Measurements from ENCODE around the gene CATSPERE. TPM values are rescaled to one million over a fixed set of nuclear protein-coding genes. Genes with fewer than 3 reads are reported as not detected.

CATSPERE gene
- total and polyA plus RNA-seq, 10 of the 15 experiments (the other 5 are each of a cell fraction or from before 2014, with no cell fraction given): 0.04 to 0.24 (median 0.17) TPM; not detected in 3

DNA sequence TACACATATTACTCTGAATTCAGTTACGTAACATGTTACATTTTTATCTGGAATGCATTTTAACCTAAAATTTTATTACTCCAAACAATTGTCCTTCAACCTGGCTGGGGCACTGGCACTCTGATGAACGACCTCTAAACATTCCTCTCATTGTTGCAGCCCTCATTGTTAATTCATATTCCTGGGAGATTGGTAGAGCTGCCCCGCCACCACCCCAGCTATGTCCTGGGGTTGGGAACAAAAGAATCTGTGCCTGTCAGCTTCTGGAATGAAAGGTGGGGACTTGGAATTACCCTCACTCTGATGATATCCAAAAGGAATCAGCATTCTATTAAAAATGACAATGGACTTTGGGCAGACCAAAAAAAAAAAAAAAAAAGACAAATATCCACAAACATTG lies 153.8 kb downstream of the CATSPERE start:
- ATAC-seq (no peak), DNase-seq (ENCODE audit: low read depth, low spot score) (no peak), FAIRE-seq (no peak)
- no peaks in the 10 kb centered on the region for H3K4me1 ChIP-seq (ENCODE audit: control insufficient read depth, insufficient read depth, low read length)
- no peak overlapping the region for H3K27ac ChIP-seq (ENCODE audit: control insufficient read depth, insufficient read depth)
- no peak overlapping the region for H3K9ac ChIP-seq (ENCODE audit: control insufficient read depth, insufficient read depth, low read length)
- peaks cover 3% of the 10 kb centered on the region; the same call in 1 of the 2 replicates for H4K20me1 ChIP-seq (ENCODE audit: control insufficient read depth, insufficient read depth)
- H3K4me2 ChIP-seq (ENCODE audit: control insufficient read depth, insufficient read depth): no peak overlapping the region
- POLR2A ChIA-PET: interaction anchor here (0.5 kb wide), 1 partner anchor 12 kb away, joined by 3 read pairs; no protein-coding TSS in a partner anchor
- BruUV-seq (replicated peaks): no TSS peak
- RAD21 ChIA-PET (ENCODE audit: unreplicated experiment): interaction anchor here (0.6 kb wide), 1 partner anchor 12 kb away, joined by 4 read pairs; no protein-coding TSS in a partner anchor
- TF ChIP-seq ASH2L (IDR thresholded peaks at IDR 0.05; ENCODE audit: borderline replicate concordance, low read depth): no peak
- SMC1A ChIA-PET (ENCODE audit: uncharacterized antibody, unreplicated experiment): no interaction called here
- H3K79me2 ChIP-seq (ENCODE audit: control insufficient read depth, insufficient read depth, low read length): no peaks in the 10 kb centered on the region
- CTCF ChIA-PET: interaction anchor here (1.0 to 2.1 kb wide), 2 partner anchors 182 to 187 kb away, joined by 3 to 7 read pairs; no protein-coding TSS in a partner anchor
- no peak overlapping the region for H2AFZ ChIP-seq (ENCODE audit: control insufficient read depth, low read depth, low read length)
- in situ Hi-C loops (cut with MboI) (no loop called here), intact Hi-C loops (cut with micrococcal nuclease; ENCODE audit: unreplicated experiment) (no loop called here)
- H3K9me3 ChIP-seq (replicated peaks; ENCODE audit: control insufficient read depth, insufficient read depth, low read length): no peaks in the 10 kb centered on the region
- no peaks in the 10 kb centered on the region for H3K36me3 ChIP-seq (ENCODE audit: control insufficient read depth in 2 of 2, insufficient read depth in 2 of 2, low read length in 1 of 2)
- no peak overlapping the region for H3K4me3 ChIP-seq
- 14% methylated on average over 3 of the region's 3 CpGs for WGBS (ENCODE audit: insufficient coverage, insufficient replicate concordance, low lambda C conversion rate, missing lambda C conversion rate)
- peaks cover 0 to 3% of the 10 kb centered on the region in 2 experiments; a peak in 2 of 4 replicates for H3K27me3 ChIP-seq (replicated peaks in 1 of 2; ENCODE audit: control insufficient read depth in 2 of 2, insufficient read depth in 2 of 2, low read length in 1 of 2)

DNA sequence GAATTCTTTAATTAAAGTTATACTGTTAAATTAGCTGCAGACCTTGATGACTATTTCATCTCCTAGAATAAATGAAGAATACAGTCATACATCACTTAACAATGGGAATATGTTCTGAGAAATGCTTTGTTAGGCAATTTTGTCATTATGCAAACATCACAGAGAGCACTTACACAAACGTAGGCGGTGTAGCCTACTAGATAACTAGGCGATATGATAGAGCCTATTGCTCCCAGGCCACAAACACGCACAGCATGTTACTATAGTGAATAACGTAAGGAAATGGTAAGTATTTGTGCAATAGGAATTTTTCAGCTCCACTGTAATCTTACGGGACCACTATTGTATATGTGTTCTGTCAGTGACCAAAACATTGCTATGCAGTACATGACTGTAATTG lies 154.2 kb downstream of the CATSPERE start:
- no peak overlapping the region for H2AFZ ChIP-seq (ENCODE audit: control insufficient read depth, low read depth, low read length)
- H3K4me3 ChIP-seq: no peak overlapping the region
- H3K9ac ChIP-seq (ENCODE audit: control insufficient read depth, insufficient read depth, low read length): no peak overlapping the region
- peaks cover 0 to 5% of the 10 kb centered on the region in 2 experiments; a peak in 2 of 4 replicates for H3K27me3 ChIP-seq (replicated peaks in 1 of 2; ENCODE audit: control insufficient read depth in 2 of 2, insufficient read depth in 2 of 2, low read length in 1 of 2)
- H3K36me3 ChIP-seq (ENCODE audit: control insufficient read depth in 2 of 2, insufficient read depth in 2 of 2, low read length in 1 of 2): no peaks in the 10 kb centered on the region
- in situ Hi-C loops (cut with MboI) (no loop called here), intact Hi-C loops (cut with micrococcal nuclease; ENCODE audit: unreplicated experiment) (no loop called here)
- H3K4me1 ChIP-seq (ENCODE audit: control insufficient read depth, insufficient read depth, low read length): no peaks in the 10 kb centered on the region
- no peaks in the 10 kb centered on the region for H3K9me3 ChIP-seq (replicated peaks; ENCODE audit: control insufficient read depth, insufficient read depth, low read length)
- RAD21 ChIA-PET (ENCODE audit: unreplicated experiment): interaction anchor here (0.6 kb wide), 1 partner anchor 12 kb away, joined by 4 read pairs; no protein-coding TSS in a partner anchor
- FAIRE-seq (no peak), DNase-seq (ENCODE audit: low read depth, low spot score) (no peak), ATAC-seq (no peak)
- POLR2A ChIA-PET: interaction anchor here (0.5 kb wide), 1 partner anchor 11 kb away, joined by 3 read pairs; no protein-coding TSS in a partner anchor
- no TSS peak for BruUV-seq (replicated peaks)
- no peak overlapping the region for H3K27ac ChIP-seq (ENCODE audit: control insufficient read depth, insufficient read depth)
- no peak overlapping the region for H3K4me2 ChIP-seq (ENCODE audit: control insufficient read depth, insufficient read depth)
- H3K79me2 ChIP-seq (ENCODE audit: control insufficient read depth, insufficient read depth, low read length): no peaks in the 10 kb centered on the region
- SMC1A ChIA-PET (ENCODE audit: uncharacterized antibody, unreplicated experiment): interaction anchor here (2.3 kb wide), 1 partner anchor 11 kb away, joined by 8 read pairs; no protein-coding TSS in a partner anchor
- CTCF ChIA-PET: interaction anchor here (2.1 kb wide), 1 partner anchor 186 kb away, joined by 7 read pairs; no protein-coding TSS in a partner anchor
- H4K20me1 ChIP-seq (ENCODE audit: control insufficient read depth, insufficient read depth): peaks cover 3% of the 10 kb centered on the region; the same call in 1 of the 2 replicates
- TF ChIP-seq PAX8 (IDR thresholded peaks at IDR 0.05): no peak
- no peak for TF ChIP-seq POU2F2 (IDR thresholded peaks at IDR 0.05; ENCODE audit: borderline replicate concordance, low read depth, low read length)
- no peak for TF ChIP-seq YBX1 (IDR thresholded peaks at IDR 0.05)
- no peak for TF ChIP-seq CHD2 (IDR thresholded peaks at IDR 0.05; ENCODE audit: borderline replicate concordance, low read depth, low read length)
- TF ChIP-seq, protein P1, sequence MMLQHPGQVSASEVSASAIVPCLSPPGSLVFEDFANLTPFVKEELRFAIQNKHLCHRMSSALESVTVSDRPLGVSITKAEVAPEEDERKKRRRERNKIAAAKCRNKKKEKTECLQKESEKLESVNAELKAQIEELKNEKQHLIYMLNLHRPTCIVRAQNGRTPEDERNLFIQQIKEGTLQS (IDR thresholded peaks at IDR 0.05; ENCODE audit: borderline replicate concordance, extremely low read depth, low read depth, low read length): no peak
- no peak for TF ChIP-seq SP1 (IDR thresholded peaks at IDR 0.05; ENCODE audit: low read depth, low read length)
- TF ChIP-seq ZNF622 (IDR thresholded peaks at IDR 0.05): no peak
- no peak for TF ChIP-seq E2F8 (IDR thresholded peaks at IDR 0.05; ENCODE audit: low read depth, partially characterized antibody)
- whole genome bisulfite sequencing (ENCODE audit: insufficient coverage, insufficient replicate concordance, low lambda C conversion rate, missing lambda C conversion rate): 51% methylated on average over 6 of the region's 6 CpGs

Data from GM12878 (cell line).